Vagina (tissue), 2 donors: Measurements from ENCODE around the gene ACAP1. TPM values are rescaled to one million over a fixed set of nuclear protein-coding genes. Genes with fewer than 3 reads are reported as not detected.

Experiments
- DNase-seq, 2 donors: peaks; one replicate each; pipeline ENCODE4 v3.0.0-alpha.2; 2017; ENCODE audit errors: extremely low spot score in 2 of 2
- H3K27ac ChIP-seq: fragments of 200-600 bp; sonication (generic); one replicate; pipeline ENCODE4 v1.5.1; 2019
- H3K27me3 ChIP-seq: fragments of 200-600 bp; sonication (generic); one replicate; pipeline ENCODE4 v1.5.1; 2019
- H3K36me3 ChIP-seq, 2 donors: fragments of 200-600 bp; sonication (generic); one replicate each; pipeline ENCODE4 v1.5.1; 2017 to 2019
- H3K4me1 ChIP-seq: fragments of 200-600 bp; sonication (generic); one replicate; pipeline ENCODE4 v1.5.1; 2019
- H3K4me3 ChIP-seq, 2 donors: fragments of 200-600 bp; sonication (generic); 1 replicate in 1 of 2; 2 replicates in 1 of 2; pipeline ENCODE4 v1.5.1; 2016 to 2019
- H3K9me3 ChIP-seq: fragments of 200-600 bp; sonication (generic); one replicate; pipeline ENCODE4 v1.5.1; 2019
- POLR2A ChIP-seq, 2 donors: fragments of 450-650 bp; IDR thresholded peaks; one replicate each; pipeline ENCODE4 v1.6.1; 2017; ENCODE audit warnings: antibody characterized with exemption in 2 of 2, mild to moderate bottlenecking in 2 of 2, moderate library complexity in 2 of 2
- POLR2AphosphoS5 ChIP-seq, 2 donors: sonication (generic); formaldehyde crosslinking; IDR thresholded peaks; one replicate each; pipeline ENCODE4 v1.9.0; 2017; ENCODE audit warnings: antibody characterized with exemption in 2 of 2, mild to moderate bottlenecking in 2 of 2, low read depth in 1 of 2; ENCODE audit not compliant: insufficient read depth in 1 of 2
- intact Hi-C: fragments of 100-400 bp; cut with DNase I; formaldehyde crosslinking; loops from one replicate; pipeline ENCODE4 v1.15.1; 2023
- total RNA-seq: library from RNA; depleted of rRNA; stranded (reverse); fragments of >200 nt; gene quantifications from one replicate; pipeline ENCODE4 v1.2.3, GENCODE V29; 2016
- TF ChIP-seq, protein P1 (sequence below), 3 experiments: fragments of 450-650 bp in 2 of 3; fragments of 200-600 bp in 1 of 3; sonication (generic) in 1 of 3; IDR thresholded peaks; one replicate each; pipeline ENCODE4 v1.5.1; 2017 to 2019; ENCODE audit warnings: antibody characterized with exemption in 3 of 3, mild to moderate bottlenecking in 2 of 3, moderate library complexity in 2 of 3

Gene ACAP1
- total RNA-seq, 1 donor from 2014 or later: 7.6 TPM

DNA sequence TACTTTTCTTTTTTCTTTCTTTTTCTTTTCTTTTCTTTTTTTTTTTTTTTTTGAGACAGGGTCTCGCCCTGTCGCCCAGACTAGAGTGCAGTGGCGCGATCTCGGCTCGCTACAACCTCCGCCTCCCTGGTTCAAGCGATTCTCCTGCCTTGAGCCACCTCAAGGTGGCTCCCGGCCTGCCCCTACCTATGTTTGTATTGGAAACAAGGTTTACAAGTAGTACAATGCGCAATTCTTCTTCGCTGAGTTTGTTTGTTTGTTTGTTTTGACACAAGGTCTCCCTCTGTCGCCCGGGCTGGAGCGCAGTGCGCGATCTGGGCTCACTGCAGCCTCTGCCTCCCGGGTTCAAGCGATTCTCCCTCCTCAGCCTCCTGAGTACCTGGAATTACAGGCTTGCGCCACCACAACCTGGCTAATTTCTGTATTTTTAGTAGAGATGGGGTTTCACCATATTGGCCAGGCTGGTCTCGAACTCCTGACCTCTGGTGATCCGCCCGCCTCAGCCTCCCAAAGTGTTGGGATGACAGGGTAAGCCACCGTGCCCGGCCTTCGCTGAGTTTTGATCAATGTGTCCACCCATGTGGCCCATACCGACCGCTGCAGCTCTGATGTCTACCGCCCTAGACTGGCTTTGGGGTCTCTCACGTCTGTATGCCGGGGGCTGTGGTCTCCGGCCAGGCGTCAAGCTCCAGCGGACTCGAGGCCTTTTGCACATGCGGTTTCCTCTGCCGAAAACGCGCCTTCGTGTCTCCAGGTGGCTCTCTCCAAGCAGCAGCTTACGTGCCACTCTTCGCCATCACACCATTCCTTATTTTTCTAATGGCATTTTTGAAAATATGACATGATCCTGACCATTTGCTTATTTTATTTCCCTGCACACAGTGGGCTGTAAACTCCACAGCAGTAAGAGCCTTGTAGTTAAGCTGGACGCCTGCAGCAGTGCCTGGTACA lies 40.8 kb upstream of the ACAP1 start:
- TF ChIP-seq POLR2AphosphoS5 (IDR thresholded peaks at IDR 0.05; ENCODE audit: insufficient read depth in 1 of 2, low read depth in 1 of 2): no peak
- TF ChIP-seq, protein P1, sequence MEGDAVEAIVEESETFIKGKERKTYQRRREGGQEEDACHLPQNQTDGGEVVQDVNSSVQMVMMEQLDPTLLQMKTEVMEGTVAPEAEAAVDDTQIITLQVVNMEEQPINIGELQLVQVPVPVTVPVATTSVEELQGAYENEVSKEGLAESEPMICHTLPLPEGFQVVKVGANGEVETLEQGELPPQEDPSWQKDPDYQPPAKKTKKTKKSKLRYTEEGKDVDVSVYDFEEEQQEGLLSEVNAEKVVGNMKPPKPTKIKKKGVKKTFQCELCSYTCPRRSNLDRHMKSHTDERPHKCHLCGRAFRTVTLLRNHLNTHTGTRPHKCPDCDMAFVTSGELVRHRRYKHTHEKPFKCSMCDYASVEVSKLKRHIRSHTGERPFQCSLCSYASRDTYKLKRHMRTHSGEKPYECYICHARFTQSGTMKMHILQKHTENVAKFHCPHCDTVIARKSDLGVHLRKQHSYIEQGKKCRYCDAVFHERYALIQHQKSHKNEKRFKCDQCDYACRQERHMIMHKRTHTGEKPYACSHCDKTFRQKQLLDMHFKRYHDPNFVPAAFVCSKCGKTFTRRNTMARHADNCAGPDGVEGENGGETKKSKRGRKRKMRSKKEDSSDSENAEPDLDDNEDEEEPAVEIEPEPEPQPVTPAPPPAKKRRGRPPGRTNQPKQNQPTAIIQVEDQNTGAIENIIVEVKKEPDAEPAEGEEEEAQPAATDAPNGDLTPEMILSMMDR (IDR thresholded peaks at IDR 0.05): no peak
- no peak for TF ChIP-seq POLR2A (IDR thresholded peaks at IDR 0.05)
- peak overlapping the region; percentile 33 for H3K27ac ChIP-seq
- no peaks in the 10 kb centered on the region for H3K36me3 ChIP-seq
- intact Hi-C loops: loop anchor here (2.0 kb wide), 1 partner anchor 15 kb away; the partner anchor contains the start of gene SLC2A4
- H3K27me3 ChIP-seq: no peaks in the 10 kb centered on the region
- no peak for DNase-seq
- H3K4me3 ChIP-seq: peak overlapping the region; percentile 15 to 28
- H3K4me1 ChIP-seq: peaks cover 45% of the 10 kb centered on the region
- H3K9me3 ChIP-seq: no peaks in the 10 kb centered on the region

DNA sequence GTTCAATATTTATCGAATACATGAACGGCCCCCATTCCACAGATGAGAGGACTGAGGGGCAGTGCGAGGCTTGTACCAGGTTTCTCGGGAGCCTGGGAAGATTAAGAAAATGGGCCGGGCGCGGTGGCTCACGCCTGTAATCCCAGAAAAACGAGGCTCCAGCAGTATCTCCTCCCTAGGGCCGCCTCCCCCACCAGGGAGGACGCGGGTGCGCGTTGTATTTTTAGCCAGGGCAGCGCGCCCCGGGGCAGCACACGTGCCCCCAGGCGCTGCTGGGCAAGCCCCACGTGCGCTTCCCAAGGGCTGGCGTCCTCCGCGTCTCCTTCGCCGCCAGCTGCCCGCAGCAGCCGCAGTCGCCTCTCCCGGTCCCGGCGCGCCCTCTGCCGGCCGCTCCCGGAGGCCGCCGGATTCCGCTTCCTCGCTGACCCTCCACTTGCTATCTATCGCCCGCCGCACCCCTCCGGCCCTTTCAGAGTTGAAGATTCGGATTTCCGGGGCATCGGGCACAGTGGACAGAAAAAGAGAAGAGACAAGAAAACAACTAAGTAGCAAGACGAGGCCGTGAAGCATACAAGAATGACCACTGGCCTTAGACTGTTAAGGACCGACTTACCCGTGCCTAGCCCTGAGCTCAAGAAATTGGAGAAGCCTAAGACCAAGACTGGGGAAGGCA lies 40.0 kb upstream of the ACAP1 start:
- Histone ChIP-seq H3K27me3 (no peaks in the 10 kb centered on the region), H3K9me3 (no peaks in the 10 kb centered on the region), H3K4me1 (peaks cover 45% of the 10 kb centered on the region), H3K36me3 (no peaks in the 10 kb centered on the region), H3K4me3 (peak overlapping the region in 1 of 2 donors; percentile 15), H3K27ac (peak overlapping the region; percentile 33)
- DNase-seq: no peak
- intact Hi-C loops: loop anchor here (2.0 kb wide), 1 partner anchor 16 kb away; the partner anchor contains the start of gene SLC2A4
- no peak for TF ChIP-seq POLR2A (IDR thresholded peaks at IDR 0.05)
- TF ChIP-seq, protein P1 (IDR thresholded peaks at IDR 0.05): peak; percentile 85 to 92 (median 88)
- peak; percentile 18 to 57 for TF ChIP-seq POLR2AphosphoS5 (IDR thresholded peaks at IDR 0.05; ENCODE audit: insufficient read depth in 1 of 2, low read depth in 1 of 2)

DNA sequence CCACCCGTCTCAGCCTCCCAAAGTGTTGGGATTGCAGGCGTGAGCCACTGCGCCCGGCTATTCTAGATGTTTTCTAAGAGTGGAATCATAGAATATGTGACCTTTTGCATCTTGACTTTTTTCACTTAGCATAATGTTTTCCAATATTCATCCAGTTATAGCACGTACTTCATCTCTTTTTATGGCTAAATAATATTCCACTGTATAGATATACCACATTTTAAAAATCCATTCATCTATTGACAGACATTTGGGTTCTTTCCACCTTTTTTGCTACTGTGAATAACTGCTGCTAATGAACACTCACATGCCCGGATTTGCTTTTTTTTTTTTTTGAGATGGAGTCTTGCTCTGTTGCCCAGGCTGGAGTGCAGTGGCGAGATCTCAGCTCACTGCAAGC lies 32.1 kb upstream of the ACAP1 start:
- Histone ChIP-seq H3K27ac (no peak overlapping the region), H3K4me3 (no peak overlapping the region), H3K4me1 (peaks cover 20% of the 10 kb centered on the region), H3K9me3 (no peaks in the 10 kb centered on the region), H3K27me3 (no peaks in the 10 kb centered on the region), H3K36me3 (no peaks in the 10 kb centered on the region)
- no peak for DNase-seq
- intact Hi-C loops: no loop called here
- TF ChIP-seq, protein P1 (IDR thresholded peaks at IDR 0.05): no peak
- TF ChIP-seq POLR2AphosphoS5 (IDR thresholded peaks at IDR 0.05; ENCODE audit: insufficient read depth in 1 of 2, low read depth in 1 of 2) (no peak), POLR2A (IDR thresholded peaks at IDR 0.05) (no peak)

DNA sequence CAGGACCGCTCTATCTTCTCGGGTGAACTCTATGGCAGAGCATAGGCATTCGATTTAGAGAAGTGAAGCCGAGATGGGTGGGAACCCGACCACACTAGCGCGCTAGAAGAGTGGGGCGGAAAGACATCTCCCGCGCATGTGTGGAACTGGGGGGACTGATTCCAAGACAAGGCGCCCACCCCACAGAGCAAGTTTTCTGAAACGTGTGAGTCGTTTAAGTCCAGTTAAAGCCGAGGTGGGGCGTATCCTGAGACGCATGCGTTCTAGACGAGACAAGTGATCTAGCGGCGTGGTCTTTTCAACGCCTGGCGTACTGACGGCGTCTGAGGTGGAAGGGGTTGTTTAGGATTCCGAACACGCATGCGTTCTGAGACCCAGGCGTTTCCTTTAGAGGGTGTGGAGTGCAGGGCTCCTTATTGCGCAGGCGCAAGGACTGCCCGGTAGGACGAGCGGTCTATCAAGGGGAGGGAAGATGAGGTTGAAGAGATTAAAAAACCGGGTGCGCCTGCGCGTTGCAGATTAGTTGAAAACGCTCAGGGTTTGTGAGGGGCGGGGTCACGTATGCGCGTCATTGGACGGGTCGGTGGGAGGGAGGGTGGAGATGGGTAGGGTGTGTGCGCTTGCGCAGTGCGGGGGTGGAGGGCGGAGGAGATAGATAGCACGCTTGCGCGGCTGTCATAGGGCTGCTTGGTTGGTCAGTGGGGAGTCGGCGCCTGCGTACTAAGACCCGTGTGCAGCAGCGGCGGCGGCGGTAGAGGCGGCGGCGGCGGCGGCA lies 29.2 kb upstream of the ACAP1 start, which contains the start of gene EIF5A:
TSS of gene EIF5A (plus strand) at position 718 of the 775 bp plus-strand sequence. CDS start 2,008 bp downstream, outside the sequence.
- peak within 1 kb of the TSS; percentile 94 for H3K27ac ChIP-seq
- DNase-seq: peak; percentile 100
- H3K4me1 ChIP-seq: peaks cover 48% of the 10 kb centered on the region
- H3K4me3 ChIP-seq: peak within 1 kb of the TSS; percentile 74 to 83
- peaks cover 3 to 27% of the 10 kb centered on the region in 2 donors for H3K36me3 ChIP-seq
- H3K9me3 ChIP-seq: no peaks in the 10 kb centered on the region
- TF ChIP-seq POLR2A (IDR thresholded peaks at IDR 0.05) (peak in 1 of 2 donors; percentile 96), POLR2AphosphoS5 (IDR thresholded peaks at IDR 0.05; ENCODE audit: insufficient read depth in 1 of 2, low read depth in 1 of 2) (peak; percentile 94 to 98)
- TF ChIP-seq, protein P1 (IDR thresholded peaks at IDR 0.05): no peak
- intact Hi-C loops: no loop called here
- H3K27me3 ChIP-seq: no peaks in the 10 kb centered on the region
